Naive thymus-derived CD8-positive, alpha-beta T cell (primary cell): ENCODE measurements around the gene KIAA1671. TPM values are rescaled to one million over a fixed set of nuclear protein-coding genes. Genes with fewer than 3 reads are reported as not detected.
"Not testable (repeated sequence)": the region's sequence is repeated elsewhere in the genome, so short reads cannot be mapped to it uniquely, and the experiment has no call there.

ENCODE experiments used
- ATAC-seq, 2 donors: fragments of 150-1000 bp; cut with Tn5 transposase in 1 of 2; sonication (Bioruptor Pico), chemical (Tn5 transposase) in 1 of 2; 1 replicate in 1 of 2; 2 replicates in 1 of 2; pipeline ENCODE4 v1.10.0; 2021; ENCODE audit warnings: mild to moderate bottlenecking in 2 of 2, moderate library complexity in 2 of 2
- POLR2A ChIA-PET: fragments of 350-600 bp; sonication (Branson Sonifier 250); formaldehyde crosslinking; loops from one replicate; lab custom pipeline; 2021; ENCODE audit warnings: antibody characterized with exemption; lab: Charles Lee
- DNase-seq, 10 donors: peaks; one replicate each; pipeline versions ENCODE4 v3.0.0 to v3.0.0-alpha.2; 2020 to 2022
- H3K27ac Mint-ChIP-seq, 10 donors: one replicate each; pipeline ENCODE4 v1.8.0; 2020 to 2022; ENCODE audit warnings: mild to moderate bottlenecking in 10 of 10, mixed read lengths in 10 of 10, moderate library complexity in 4 of 10, inconsistent platforms in 1 of 10
- H3K27me3 Mint-ChIP-seq, 5 donors: one replicate each; pipeline ENCODE4 v1.8.0; 2021 to 2022; ENCODE audit warnings: mixed read lengths in 5 of 5
- H3K36me3 Mint-ChIP-seq, 3 donors: one replicate each; pipeline ENCODE4 v1.8.0; 2020 to 2022; ENCODE audit warnings: mixed read lengths in 3 of 3, mild to moderate bottlenecking in 2 of 3, inconsistent platforms in 1 of 3
- H3K4me1 Mint-ChIP-seq, 4 donors: one replicate each; pipeline ENCODE4 v1.8.0; 2021 to 2022; ENCODE audit warnings: mixed read lengths in 4 of 4
- H3K4me3 Mint-ChIP-seq, 10 donors: one replicate each; pipeline ENCODE4 v1.8.0; 2020 to 2022; ENCODE audit warnings: mild to moderate bottlenecking in 10 of 10, mixed read lengths in 10 of 10, moderate library complexity in 6 of 10, inconsistent platforms in 1 of 10
- H3K9me3 Mint-ChIP-seq, 9 donors: one replicate each; pipeline ENCODE4 v1.8.0; 2020 to 2022; ENCODE audit warnings: mixed read lengths in 9 of 9, mild to moderate bottlenecking in 3 of 9, inconsistent platforms in 1 of 9, moderate library complexity in 1 of 9
- polyA plus RNA-seq, 3 donors: library from polyadenylated mRNA; unstranded; fragments of 300-500 nt; fragmentation: Illumina TruSeq; gene quantifications; one replicate each; pipeline ENCODE4 v1.2.3, GENCODE V29; 2021
- total RNA-seq, 8 experiments: library from RNA in 2 of 8; stranded (reverse) in 2 of 8; gene quantifications; one replicate each; pipeline ENCODE4 v1.2.3 and lab custom pipeline; 2021 to 2026

KIAA1671 gene
- total and polyA plus RNA-seq, 5 experiments from 2014 or later: 0.33 to 5.2 (median 2.7) TPM

GRCh38 chr22:25208328-25208727 is 255.8 kb downstream of the KIAA1671 start:
- Mint-ChIP-seq H3K4me1 (no peaks in the 10 kb centered on the region), H3K4me3 (no peak overlapping the region), H3K36me3 (no peaks in the 10 kb centered on the region), H3K27me3 (peaks cover 0 to 3% (median 1%) of the 10 kb centered on the region in 5 donors), H3K9me3 (peaks cover 0 to 4% (median 0%) of the 10 kb centered on the region in 9 donors), H3K27ac (no peak overlapping the region)
- no peak for ATAC-seq
- DNase-seq: no peak
- POLR2A ChIA-PET: no interaction called here

GRCh38 chr22:25208743-25209505 is 256.4 kb downstream of the KIAA1671 start:
- POLR2A ChIA-PET: no interaction called here
- Mint-ChIP-seq H3K4me1 (no peaks in the 10 kb centered on the region), H3K9me3 (peaks cover 0 to 10% (median 4%) of the 10 kb centered on the region in 9 donors), H3K27me3 (peaks cover 0 to 7% (median 6%) of the 10 kb centered on the region in 5 donors), H3K36me3 (peaks cover 0 to 5% (median 0%) of the 10 kb centered on the region in 3 donors), H3K27ac (no peak overlapping the region), H3K4me3 (no peak overlapping the region)
- ATAC-seq: no peak
- DNase-seq: no peak

- ATAC-seq: no peak
- no peak overlapping the region for H3K27ac Mint-ChIP-seq
- peaks cover 0 to 7% (median 6%) of the 10 kb centered on the region in 5 donors for H3K27me3 Mint-ChIP-seq
- H3K36me3 Mint-ChIP-seq: peaks cover 0 to 5% (median 0%) of the 10 kb centered on the region in 3 donors
- POLR2A ChIA-PET: no interaction called here
- peaks cover 0 to 11% (median 6%) of the 10 kb centered on the region in 9 donors for H3K9me3 Mint-ChIP-seq
- no peaks in the 10 kb centered on the region for H3K4me1 Mint-ChIP-seq
- no peak for DNase-seq
- no peak overlapping the region for H3K4me3 Mint-ChIP-seq
Measured at GRCh38 chr22:25210793-25211192, 258.3 kb downstream of the KIAA1671 start.

- no peak for ATAC-seq
- POLR2A ChIA-PET: interaction anchor here (0.7 kb wide), 1 partner anchor 12 kb away, joined by 3 read pairs; no protein-coding TSS in a partner anchor
- Mint-ChIP-seq H3K27me3 (peaks cover 7 to 13% (median 8%) of the 10 kb centered on the region in 5 donors), H3K36me3 (peaks cover 0 to 5% (median 0%) of the 10 kb centered on the region in 3 donors), H3K4me3 (no peak overlapping the region), H3K27ac (no peak overlapping the region), H3K4me1 (no peaks in the 10 kb centered on the region), H3K9me3 (peaks cover 0 to 11% (median 6%) of the 10 kb centered on the region in 9 donors)
- DNase-seq: no peak
Measured at GRCh38 chr22:25212337-25212736, 259.8 kb downstream of the KIAA1671 start.

- ATAC-seq (no peak), DNase-seq (no peak)
- H3K4me1 Mint-ChIP-seq: no peaks in the 10 kb centered on the region
- H3K4me3 Mint-ChIP-seq: no peak overlapping the region
- peaks cover 11 to 22% (median 13%) of the 10 kb centered on the region in 5 donors for H3K27me3 Mint-ChIP-seq
- H3K9me3 Mint-ChIP-seq: peaks cover 0 to 11% (median 6%) of the 10 kb centered on the region in 9 donors
- POLR2A ChIA-PET: interaction anchor here (0.7 kb wide), 1 partner anchor 11 kb away, joined by 3 read pairs; no protein-coding TSS in a partner anchor
- peaks cover 0 to 5% (median 0%) of the 10 kb centered on the region in 3 donors for H3K36me3 Mint-ChIP-seq
- H3K27ac Mint-ChIP-seq: no peak overlapping the region
Measured at GRCh38 chr22:25213221-25213620, 260.7 kb downstream of the KIAA1671 start.

- peaks cover 11 to 42% (median 13%) of the 10 kb centered on the region in 5 donors for H3K27me3 Mint-ChIP-seq
- no peaks in the 10 kb centered on the region for H3K4me1 Mint-ChIP-seq
- POLR2A ChIA-PET: no interaction called here
- no peak overlapping the region for H3K27ac Mint-ChIP-seq
- H3K4me3 Mint-ChIP-seq: no peak overlapping the region
- no peak for ATAC-seq
- DNase-seq: no peak
- H3K9me3 Mint-ChIP-seq: peaks cover 0 to 11% (median 6%) of the 10 kb centered on the region in 9 donors
- H3K36me3 Mint-ChIP-seq: peaks cover 0 to 5% (median 0%) of the 10 kb centered on the region in 3 donors
Measured at GRCh38 chr22:25216230-25216629, 263.7 kb downstream of the KIAA1671 start.

- no peaks in the 10 kb centered on the region for H3K4me1 Mint-ChIP-seq
- peaks cover 5 to 54% (median 16%) of the 10 kb centered on the region in 5 donors for H3K27me3 Mint-ChIP-seq
- ATAC-seq (no peak), DNase-seq (no peak)
- no peaks in the 10 kb centered on the region for H3K36me3 Mint-ChIP-seq
- no peak within 1 kb of the TSS for H3K4me3 Mint-ChIP-seq
- peaks cover 0 to 2% (median 0%) of the 10 kb centered on the region in 9 donors for H3K9me3 Mint-ChIP-seq
- H3K27ac Mint-ChIP-seq: no peak within 1 kb of the TSS
- POLR2A ChIA-PET: no interaction called here
Measured at GRCh38 chr22:25219211-25219689, 266.7 kb downstream of the KIAA1671 start, which contains the start of gene CRYBB2. CRYBB2 (plus strand) TSS chr22:25219639; CDS start chr22:25221430, 1,791 bp downstream.

GRCh38 chr22:25219948-25220442 is 267.5 kb downstream of the KIAA1671 start:
- Mint-ChIP-seq H3K4me1 (no peaks in the 10 kb centered on the region), H3K36me3 (no peaks in the 10 kb centered on the region), H3K9me3 (peaks cover 0 to 2% (median 0%) of the 10 kb centered on the region in 9 donors), H3K27me3 (peaks cover 5 to 54% (median 16%) of the 10 kb centered on the region in 5 donors), H3K4me3 (no peak overlapping the region), H3K27ac (no peak overlapping the region)
- DNase-seq: no peak
- no peak for ATAC-seq
- POLR2A ChIA-PET: no interaction called here

- Mint-ChIP-seq H3K9me3 (peaks cover 0 to under 1% (median 0%) of the 10 kb centered on the region in 9 donors), H3K4me3 (no peak overlapping the region), H3K27me3 (peaks cover 3 to 46% (median 16%) of the 10 kb centered on the region in 5 donors), H3K4me1 (no peaks in the 10 kb centered on the region), H3K36me3 (no peaks in the 10 kb centered on the region), H3K27ac (no peak overlapping the region)
- ATAC-seq (no peak), DNase-seq (no peak)
- POLR2A ChIA-PET: no interaction called here
Measured at GRCh38 chr22:25221790-25222189, 269.3 kb downstream of the KIAA1671 start.

- ATAC-seq (no peak), DNase-seq (no peak)
- Mint-ChIP-seq H3K4me3 (no peak overlapping the region), H3K36me3 (no peaks in the 10 kb centered on the region), H3K4me1 (no peaks in the 10 kb centered on the region), H3K27me3 (peaks cover 0 to 37% (median 11%) of the 10 kb centered on the region in 5 donors), H3K27ac (no peak overlapping the region), H3K9me3 (no peaks in the 10 kb centered on the region)
- POLR2A ChIA-PET: no interaction called here
Measured at GRCh38 chr22:25223269-25223850, 270.8 kb downstream of the KIAA1671 start.

- H3K9me3 Mint-ChIP-seq: no peaks in the 10 kb centered on the region
- H3K4me1 Mint-ChIP-seq: no peaks in the 10 kb centered on the region
- H3K36me3 Mint-ChIP-seq: no peaks in the 10 kb centered on the region
- no peak overlapping the region for H3K27ac Mint-ChIP-seq
- POLR2A ChIA-PET: no interaction called here
- H3K4me3 Mint-ChIP-seq: no peak overlapping the region
- ATAC-seq (no peak), DNase-seq (no peak)
- H3K27me3 Mint-ChIP-seq: peaks cover 17 to 43% (median 28%) of the 10 kb centered on the region in 5 donors
Measured at GRCh38 chr22:25228822-25229221, 276.3 kb downstream of the KIAA1671 start.

GRCh38 chr22:25230760-25231159 is 278.2 kb downstream of the KIAA1671 start:
- H3K36me3 Mint-ChIP-seq, H3K9me3 Mint-ChIP-seq, H3K4me1 Mint-ChIP-seq, POLR2A ChIA-PET, H3K4me3 Mint-ChIP-seq, DNase-seq, H3K27ac Mint-ChIP-seq, ATAC-seq: not testable (repeated sequence)
- H3K27me3 Mint-ChIP-seq: peaks cover 24 to 62% (median 39%) of the 10 kb centered on the region in 5 donors
